ENCODE measurements around the gene RGS7.

Gene RGS7

DNA sequence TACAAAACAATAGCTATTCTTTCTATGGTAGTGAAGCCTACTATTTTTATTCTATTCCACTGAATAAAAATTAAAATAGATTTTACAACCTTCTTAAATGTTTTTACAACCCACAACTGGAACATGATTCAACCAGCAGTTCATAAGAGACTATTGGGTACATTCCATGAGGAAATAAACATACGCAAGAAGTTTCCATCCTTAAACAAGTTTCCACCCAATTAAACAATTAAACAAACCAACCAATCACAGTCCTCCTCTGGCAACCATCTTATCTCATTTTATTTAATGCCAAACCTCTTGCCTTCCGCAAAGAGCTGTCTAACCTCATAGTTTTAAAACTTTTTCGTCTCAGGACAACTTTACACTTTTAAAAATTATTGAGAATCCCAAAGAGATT is 239.0 kb downstream of the RGS7 start:
- TF ChIP-seq, protein P1, sequence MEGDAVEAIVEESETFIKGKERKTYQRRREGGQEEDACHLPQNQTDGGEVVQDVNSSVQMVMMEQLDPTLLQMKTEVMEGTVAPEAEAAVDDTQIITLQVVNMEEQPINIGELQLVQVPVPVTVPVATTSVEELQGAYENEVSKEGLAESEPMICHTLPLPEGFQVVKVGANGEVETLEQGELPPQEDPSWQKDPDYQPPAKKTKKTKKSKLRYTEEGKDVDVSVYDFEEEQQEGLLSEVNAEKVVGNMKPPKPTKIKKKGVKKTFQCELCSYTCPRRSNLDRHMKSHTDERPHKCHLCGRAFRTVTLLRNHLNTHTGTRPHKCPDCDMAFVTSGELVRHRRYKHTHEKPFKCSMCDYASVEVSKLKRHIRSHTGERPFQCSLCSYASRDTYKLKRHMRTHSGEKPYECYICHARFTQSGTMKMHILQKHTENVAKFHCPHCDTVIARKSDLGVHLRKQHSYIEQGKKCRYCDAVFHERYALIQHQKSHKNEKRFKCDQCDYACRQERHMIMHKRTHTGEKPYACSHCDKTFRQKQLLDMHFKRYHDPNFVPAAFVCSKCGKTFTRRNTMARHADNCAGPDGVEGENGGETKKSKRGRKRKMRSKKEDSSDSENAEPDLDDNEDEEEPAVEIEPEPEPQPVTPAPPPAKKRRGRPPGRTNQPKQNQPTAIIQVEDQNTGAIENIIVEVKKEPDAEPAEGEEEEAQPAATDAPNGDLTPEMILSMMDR (IDR thresholded peaks at IDR 0.05) = no peak
- H3K27me3 ChIP-seq = no peaks in the 10 kb centered on the region
- H3K4me3 ChIP-seq (ENCODE audit: low read depth in 1 of 2, low read length in 1 of 2) = no peak overlapping the region

DNA sequence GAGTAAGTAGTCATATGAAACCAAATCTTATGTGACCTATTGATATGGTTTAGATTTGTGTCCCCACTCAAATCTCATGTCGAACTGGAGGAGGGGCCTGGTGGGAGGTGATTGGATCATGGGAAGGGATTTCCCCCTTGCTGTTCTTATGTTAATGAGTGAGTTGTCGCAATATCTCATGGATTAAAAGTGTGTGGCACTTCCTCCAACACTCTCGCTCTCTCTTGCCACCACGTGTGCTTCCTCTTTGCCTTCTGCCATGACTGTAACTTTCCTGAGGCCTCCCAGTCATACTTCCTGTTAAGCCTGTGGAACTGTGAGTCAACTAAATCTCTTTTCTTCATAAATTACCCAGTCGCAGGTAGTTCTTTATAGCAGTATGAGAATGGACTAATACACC is 241.2 kb downstream of the RGS7 start:
- Histone ChIP-seq H3K36me3 (no peaks in the 10 kb centered on the region), H3K4me1 (ENCODE audit: control insufficient read depth in 1 of 2, insufficient read depth in 1 of 2, low read depth in 1 of 2, low read length in 1 of 2) (no peaks in the 10 kb centered on the region), H3K27ac (no peak overlapping the region), H3K4me3 (ENCODE audit: low read depth in 1 of 2, low read length in 1 of 2) (no peak overlapping the region), H3K27me3 (no peaks in the 10 kb centered on the region), H3K9me3 (no peaks in the 10 kb centered on the region)
- TF ChIP-seq, protein P1 (IDR thresholded peaks at IDR 0.05) = no peak

More for the DNA sequence above, 239.0 kb downstream of the RGS7 start:
- Histone ChIP-seq H3K27ac (no peak overlapping the region), H3K36me3 (no peaks in the 10 kb centered on the region), H3K4me1 (ENCODE audit: control insufficient read depth in 1 of 2, insufficient read depth in 1 of 2, low read depth in 1 of 2, low read length in 1 of 2) (no peaks in the 10 kb centered on the region), H3K9me3 (no peaks in the 10 kb centered on the region)

DNA sequence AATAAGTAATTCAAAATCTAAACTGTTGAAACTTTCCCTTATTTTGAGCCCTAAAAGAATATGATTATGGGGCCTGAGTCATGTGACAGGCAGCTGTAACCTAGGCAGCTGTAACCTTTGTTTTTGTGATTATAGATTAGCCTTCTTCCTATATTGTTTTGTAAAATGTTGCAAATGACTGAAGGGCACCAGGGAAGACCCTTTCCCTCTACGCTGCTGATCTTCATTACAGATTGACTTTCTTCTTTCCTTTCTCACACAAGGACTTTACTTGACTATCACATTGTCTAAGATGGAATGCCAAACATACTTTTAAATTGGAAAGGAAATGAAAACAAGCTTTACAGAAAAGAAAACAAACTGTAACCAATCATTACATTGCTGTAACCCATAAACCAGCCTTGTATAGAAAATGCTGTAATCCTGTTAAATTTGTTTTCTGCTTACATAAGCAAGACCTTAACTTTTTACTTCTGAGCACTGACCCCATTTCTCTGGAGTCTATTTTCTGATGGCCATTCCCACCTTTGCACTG is 242.2 kb downstream of the RGS7 start:
- TF ChIP-seq, protein P1 (IDR thresholded peaks at IDR 0.05) = no peak
- no peak overlapping the region for H3K27ac ChIP-seq

DNA sequence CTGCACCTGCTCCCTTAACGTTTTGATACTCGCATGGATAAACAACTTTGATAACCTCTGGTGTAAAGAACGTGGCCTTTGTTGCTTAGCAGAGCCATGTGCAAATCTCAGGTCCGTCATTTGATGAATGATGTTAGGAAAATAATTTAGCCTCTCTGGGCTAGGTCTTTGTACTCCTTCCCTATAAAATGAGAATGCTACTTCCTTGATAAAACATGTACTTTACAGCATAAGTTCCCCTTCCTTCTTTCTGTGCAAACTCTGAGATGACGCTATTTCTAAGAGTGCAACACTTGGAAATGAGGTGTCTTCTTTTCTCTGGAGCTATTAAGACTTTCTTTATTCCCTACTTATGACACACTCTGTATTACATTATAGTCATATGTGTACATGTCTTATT is 243.4 kb downstream of the RGS7 start:
- H3K9me3 ChIP-seq = no peaks in the 10 kb centered on the region
- H3K27ac ChIP-seq = no peak overlapping the region
- no peaks in the 10 kb centered on the region for H3K27me3 ChIP-seq
- TF ChIP-seq, protein P1 (IDR thresholded peaks at IDR 0.05) = no peak
- no peaks in the 10 kb centered on the region for H3K4me1 ChIP-seq (ENCODE audit: control insufficient read depth in 1 of 2, insufficient read depth in 1 of 2, low read depth in 1 of 2, low read length in 1 of 2)
- H3K36me3 ChIP-seq = no peaks in the 10 kb centered on the region
- H3K4me3 ChIP-seq (ENCODE audit: low read depth in 1 of 2, low read length in 1 of 2) = no peak overlapping the region

More for the DNA sequence above, 242.2 kb downstream of the RGS7 start:
- no peaks in the 10 kb centered on the region for H3K27me3 ChIP-seq
- no peaks in the 10 kb centered on the region for H3K36me3 ChIP-seq
- H3K9me3 ChIP-seq = no peaks in the 10 kb centered on the region
- H3K4me1 ChIP-seq (ENCODE audit: control insufficient read depth in 1 of 2, insufficient read depth in 1 of 2, low read depth in 1 of 2, low read length in 1 of 2) = no peaks in the 10 kb centered on the region
- H3K4me3 ChIP-seq (ENCODE audit: low read depth in 1 of 2, low read length in 1 of 2) = no peak overlapping the region

DNA sequence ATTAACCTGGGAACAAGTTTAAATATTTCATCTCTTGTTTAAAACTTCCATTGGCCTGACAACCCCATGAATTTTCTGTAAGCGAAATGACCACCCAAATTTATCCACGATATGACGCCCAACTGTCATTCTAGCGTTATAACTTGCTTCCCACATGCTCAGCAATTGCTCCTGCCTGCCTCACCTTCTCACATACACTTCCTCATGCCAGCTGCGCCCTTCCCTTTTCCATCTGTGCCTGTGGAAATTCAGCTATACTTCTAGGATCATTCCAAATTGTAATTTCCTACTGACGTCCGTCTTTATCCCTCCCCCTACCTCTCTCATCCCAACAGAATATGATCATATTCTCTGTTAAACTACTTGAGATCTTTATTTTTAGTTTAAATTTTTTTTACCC is 248.0 kb downstream of the RGS7 start:
- H3K36me3 ChIP-seq = no peaks in the 10 kb centered on the region
- no peaks in the 10 kb centered on the region for H3K4me1 ChIP-seq (ENCODE audit: control insufficient read depth in 1 of 2, insufficient read depth in 1 of 2, low read depth in 1 of 2, low read length in 1 of 2)

More for the DNA sequence above, 248.0 kb downstream of the RGS7 start:
- H3K4me3 ChIP-seq (ENCODE audit: low read depth in 1 of 2, low read length in 1 of 2) = no peak overlapping the region
- no peak overlapping the region for H3K27ac ChIP-seq
- TF ChIP-seq, protein P1 (IDR thresholded peaks at IDR 0.05) = no peak
- no peaks in the 10 kb centered on the region for H3K27me3 ChIP-seq
- no peaks in the 10 kb centered on the region for H3K9me3 ChIP-seq
